SU-DHL-6 (cell line): Measurements from ENCODE around the gene MISP.

Experiments
- H2AFZ ChIP-seq: fragments of 200-600 bp; sonication (generic); 2 replicates; pipeline ENCODE4 v1.6.1; 2014; ENCODE audit warnings: low read depth, mild to moderate bottlenecking, moderate library complexity, mixed read lengths, antibody characterized with exemption, low read length; ENCODE audit not compliant: severe bottlenecking
- H3F3A ChIP-seq: fragments of 200-600 bp; shearing (Covaris generic); 2 replicates; pipeline ENCODE4 v1.6.0; 2016; ENCODE audit warnings: antibody characterized with exemption, mild to moderate bottlenecking; ENCODE audit not compliant: insufficient read depth
- H3K27ac ChIP-seq: fragments of 200-600 bp; sonication (generic); 2 replicates; pipeline ENCODE4 v1.5.1; 2016; ENCODE audit warnings: low read depth, mild to moderate bottlenecking, low read length, moderate library complexity, mixed read lengths
- H3K27me3 ChIP-seq: fragments of 200-600 bp; sonication (generic), shearing (Covaris generic); 2 replicates; pipeline ENCODE4 v1.6.0; 2014; ENCODE audit warnings: mild to moderate bottlenecking, low read length
- H3K36me3 ChIP-seq: fragments of 200-600 bp; sonication (generic); 2 replicates; pipeline ENCODE4 v1.6.1; 2014; ENCODE audit warnings: mild to moderate bottlenecking, low read length, mixed read lengths
- H3K4me2 ChIP-seq: fragments of 300-600, 200-600 bp; shearing (Covaris generic), sonication (generic); 2 replicates; pipeline ENCODE4 v1.6.0; 2014; ENCODE audit warnings: low read length, low read depth, mild to moderate bottlenecking; ENCODE audit not compliant: poor library complexity, severe bottlenecking
- H3K4me3 ChIP-seq: fragments of 200-600 bp; sonication (generic); 2 replicates; pipeline ENCODE4 v1.5.1; 2014; ENCODE audit warnings: antibody characterized with exemption, low read length, mild to moderate bottlenecking, mixed read lengths; ENCODE audit not compliant: insufficient read depth, poor library complexity, severe bottlenecking
- H3K79me2 ChIP-seq: fragments of 200-600 bp; sonication (generic); 2 replicates; pipeline ENCODE4 v1.6.1; 2014; ENCODE audit warnings: mild to moderate bottlenecking, low read length, moderate library complexity; ENCODE audit not compliant: insufficient read depth
- H3K9ac ChIP-seq: fragments of 200-600 bp; sonication (generic); 2 replicates; pipeline ENCODE4 v1.7.0; 2014; ENCODE audit warnings: mild to moderate bottlenecking, low read length
- H3K9me2 ChIP-seq: fragments of 200-600 bp; sonication (generic); replicated peaks from 2 replicates; pipeline ENCODE4 v1.6.1; 2014; ENCODE audit warnings: low read length; ENCODE audit not compliant: insufficient read depth
- H3K9me3 ChIP-seq: fragments of 200-600 bp; sonication (generic); 2 replicates; pipeline ENCODE4 v1.6.1; 2014; ENCODE audit warnings: low read length, mixed read lengths; ENCODE audit not compliant: insufficient read depth
- H4K20me1 ChIP-seq: fragments of 200-600 bp; sonication (generic); 2 replicates; pipeline ENCODE4 v1.6.1; 2014; ENCODE audit warnings: low read depth, mild to moderate bottlenecking, antibody characterized with exemption, low read length, moderate library complexity, mixed read lengths
- EZH2phosphoT487 ChIP-seq: fragments of 200-600 bp; sonication (generic), shearing (Covaris generic); conservative IDR thresholded peaks from 2 replicates; pipeline ENCODE4 v1.6.1; 2018; ENCODE audit warnings: mild to moderate bottlenecking, antibody characterized with exemption, low read length, moderate library complexity, mixed read lengths
- TF ChIP-seq, protein P1 (sequence below): fragments of 200-600 bp; sonication (generic); IDR thresholded peaks from one replicate; pipeline ENCODE4 v1.5.1; 2017; ENCODE audit warnings: antibody characterized with exemption, mild to moderate bottlenecking, low read length, moderate library complexity; ENCODE audit not compliant: insufficient read depth, poor library complexity, severe bottlenecking

The MISP gene

GRCh38 chr19:801861-802497 is 51.1 kb downstream of the MISP start:
- H3K27me3 ChIP-seq = no peaks in the 10 kb centered on the region
- no peak overlapping the region for H2AFZ ChIP-seq
- no peaks in the 10 kb centered on the region for H3F3A ChIP-seq
- no peak overlapping the region for H3K9ac ChIP-seq
- peaks cover 14% of the 10 kb centered on the region; the same call in 1 of the 2 replicates for H3K36me3 ChIP-seq
- H3K4me3 ChIP-seq = no peak overlapping the region
- H3K4me2 ChIP-seq = no peak overlapping the region
- H3K9me3 ChIP-seq = no peaks in the 10 kb centered on the region
- no peak overlapping the region for H3K27ac ChIP-seq
- peaks cover 85% of the 10 kb centered on the region for H3K79me2 ChIP-seq
- TF ChIP-seq, protein P1, sequence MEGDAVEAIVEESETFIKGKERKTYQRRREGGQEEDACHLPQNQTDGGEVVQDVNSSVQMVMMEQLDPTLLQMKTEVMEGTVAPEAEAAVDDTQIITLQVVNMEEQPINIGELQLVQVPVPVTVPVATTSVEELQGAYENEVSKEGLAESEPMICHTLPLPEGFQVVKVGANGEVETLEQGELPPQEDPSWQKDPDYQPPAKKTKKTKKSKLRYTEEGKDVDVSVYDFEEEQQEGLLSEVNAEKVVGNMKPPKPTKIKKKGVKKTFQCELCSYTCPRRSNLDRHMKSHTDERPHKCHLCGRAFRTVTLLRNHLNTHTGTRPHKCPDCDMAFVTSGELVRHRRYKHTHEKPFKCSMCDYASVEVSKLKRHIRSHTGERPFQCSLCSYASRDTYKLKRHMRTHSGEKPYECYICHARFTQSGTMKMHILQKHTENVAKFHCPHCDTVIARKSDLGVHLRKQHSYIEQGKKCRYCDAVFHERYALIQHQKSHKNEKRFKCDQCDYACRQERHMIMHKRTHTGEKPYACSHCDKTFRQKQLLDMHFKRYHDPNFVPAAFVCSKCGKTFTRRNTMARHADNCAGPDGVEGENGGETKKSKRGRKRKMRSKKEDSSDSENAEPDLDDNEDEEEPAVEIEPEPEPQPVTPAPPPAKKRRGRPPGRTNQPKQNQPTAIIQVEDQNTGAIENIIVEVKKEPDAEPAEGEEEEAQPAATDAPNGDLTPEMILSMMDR = no peak
- TF ChIP-seq EZH2phosphoT487 = no peak
- no peaks in the 10 kb centered on the region for H3K9me2 ChIP-seq
- H4K20me1 ChIP-seq = peaks cover 40% of the 10 kb centered on the region

- Histone ChIP-seq H3F3A (no peaks in the 10 kb centered on the region), H3K27ac (no peak overlapping the region), H3K4me3 (no peak overlapping the region), H3K9ac (no peak overlapping the region), H4K20me1 (peaks cover 44% of the 10 kb centered on the region), H3K79me2 (peaks cover 90% of the 10 kb centered on the region), H3K36me3 (peaks cover 15% of the 10 kb centered on the region; the same call in 1 of the 2 replicates), H2AFZ (no peak overlapping the region), H3K9me3 (no peaks in the 10 kb centered on the region), H3K9me2 (no peaks in the 10 kb centered on the region), H3K4me2 (no peak overlapping the region), H3K27me3 (no peaks in the 10 kb centered on the region)
- no peak for TF ChIP-seq EZH2phosphoT487
- TF ChIP-seq, protein P1 = no peak
Observed at GRCh38 chr19:802498-803098, 51.7 kb downstream of the MISP start.

DNA sequence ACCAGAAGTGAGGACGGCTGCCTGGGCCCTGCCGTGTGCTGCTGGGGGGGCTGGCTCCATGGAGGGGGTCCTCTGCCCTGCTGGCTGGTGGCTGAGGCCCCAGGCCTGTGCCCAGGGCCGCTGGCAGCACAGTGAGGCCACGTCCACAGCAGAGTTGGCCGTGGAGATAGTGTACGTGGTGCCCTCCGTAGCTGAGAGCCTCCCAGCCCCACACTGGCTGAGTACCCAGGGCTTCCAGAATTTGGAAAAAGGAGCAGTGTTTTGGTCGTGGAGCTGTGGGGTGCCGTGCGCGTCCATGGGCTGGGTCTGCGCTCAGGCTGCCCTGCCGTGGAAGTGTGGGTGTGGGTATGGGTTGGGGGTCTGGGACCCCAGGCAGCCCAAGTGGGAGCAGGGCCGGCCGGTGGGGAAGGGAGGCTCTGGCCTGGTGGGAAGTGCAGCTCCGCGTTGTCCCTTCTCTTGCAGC is 52.2 kb downstream of the MISP start:
- H3K4me2 ChIP-seq = no peak overlapping the region
- peaks cover 87% of the 10 kb centered on the region for H3K79me2 ChIP-seq
- H3K9me2 ChIP-seq = no peaks in the 10 kb centered on the region
- peaks cover 44% of the 10 kb centered on the region for H4K20me1 ChIP-seq
- H3K27me3 ChIP-seq = no peaks in the 10 kb centered on the region
- H3F3A ChIP-seq = no peaks in the 10 kb centered on the region
- no peaks in the 10 kb centered on the region for H3K9me3 ChIP-seq
- no peak overlapping the region for H3K4me3 ChIP-seq
- H2AFZ ChIP-seq = no peak overlapping the region
- H3K27ac ChIP-seq = no peak overlapping the region
- TF ChIP-seq, protein P1 = no peak
- TF ChIP-seq EZH2phosphoT487 = no peak
- no peak overlapping the region for H3K9ac ChIP-seq
- H3K36me3 ChIP-seq = peaks cover 18% of the 10 kb centered on the region; the same call in 1 of the 2 replicates
